K562 (cell line): Measurements from ENCODE around the gene MMP24OS. TPM values are rescaled to one million over a fixed set of nuclear protein-coding genes. Genes with fewer than 3 reads are reported as not detected.

ENCODE experiments used
- CXXC5 ChIP-seq: fragments of 250-450 bp; sonication (Bioruptor Pico); IDR thresholded peaks from 2 replicates; pipeline ENCODE4 v1.8.0; 2022; ENCODE audit warnings: inconsistent platforms, mild to moderate bottlenecking, moderate library complexity
- E2F1 ChIP-seq: sonication (generic); formaldehyde crosslinking; IDR thresholded peaks from 2 replicates; pipeline ENCODE4 v1.8.1; 2023; ENCODE audit warnings: mild to moderate bottlenecking, missing genetic modification reagents, moderate library complexity
- ELK3 ChIP-seq: fragments of 450-650 bp; formaldehyde crosslinking; IDR thresholded peaks from 2 replicates; pipeline ENCODE4 v1.4.0; 2020; ENCODE audit warnings: mild to moderate bottlenecking
- ERF ChIP-seq: fragments of 450-650 bp; formaldehyde crosslinking; IDR thresholded peaks from 2 replicates; pipeline ENCODE4 v1.4.0; 2020; ENCODE audit warnings: mild to moderate bottlenecking, mixed read lengths
- EZH2 ChIP-seq: IDR thresholded peaks from 2 replicates; pipeline ENCODE4 v1.6.1; 2012; ENCODE audit warnings: low read depth, mild to moderate bottlenecking, inconsistent platforms, low read length, borderline replicate concordance
- FOXJ2 ChIP-seq: fragments of 200-800 bp; sonication (Bioruptor generic); IDR thresholded peaks from 2 replicates; pipeline ENCODE4 v1.6.1; 2016; ENCODE audit warnings: missing genetic modification characterization, missing compliant biosample characterization
- KDM5B ChIP-seq: fragments of 200-600 bp; sonication (generic); IDR thresholded peaks from 2 replicates; pipeline ENCODE4 v1.6.1; 2012; ENCODE audit warnings: low read depth, mild to moderate bottlenecking, moderate library complexity, low read length, control low read depth, inconsistent platforms; ENCODE audit not compliant: insufficient replicate concordance
- MAFG ChIP-seq: fragments of 450-650 bp; conservative IDR thresholded peaks from 2 replicates; pipeline ENCODE4 v1.6.1; 2016; ENCODE audit warnings: missing genetic modification characterization, missing compliant biosample characterization
- MAFK ChIP-seq: IDR thresholded peaks from 2 replicates; pipeline ENCODE4 v1.6.1; 2011; ENCODE audit warnings: low read length, improper control_type of control experiment
- MEIS2 ChIP-seq: fragments of 450-650 bp; IDR thresholded peaks from 2 replicates; pipeline ENCODE4 v1.6.1; 2014; ENCODE audit warnings: mild to moderate bottlenecking; ENCODE audit not compliant: partially characterized antibody
- NBN ChIP-seq: fragments of 450-650 bp; IDR thresholded peaks from 2 replicates; pipeline ENCODE4 v1.6.1; 2016; ENCODE audit warnings: low read depth, mild to moderate bottlenecking
- NCOA1 ChIP-seq: fragments of 450-650 bp; IDR thresholded peaks from 2 replicates; pipeline ENCODE4 v1.6.1; 2016; ENCODE audit warnings: low read depth
- NFE2 ChIP-seq: IDR thresholded peaks from 2 replicates; pipeline ENCODE4 v1.6.1; 2014; ENCODE audit warnings: antibody characterized with exemption, low read depth
- NR2C2 ChIP-seq, 2 experiments: fragments of 200-800 bp in 1 of 2; sonication (Bioruptor generic) in 1 of 2; sonication (generic) in 1 of 2; formaldehyde crosslinking in 1 of 2; IDR thresholded peaks; 2 replicates each; pipeline versions ENCODE4 v1.6.1 to v1.8.0; 2016 to 2022; ENCODE audit warnings: mild to moderate bottlenecking in 1 of 2, missing compliant biosample characterization in 1 of 2, missing genetic modification characterization in 1 of 2, missing genetic modification reagents in 1 of 2
- PHF8 ChIP-seq: fragments of 200-600 bp; sonication (generic); IDR thresholded peaks from 2 replicates; pipeline ENCODE4 v1.6.1; 2012; ENCODE audit warnings: mixed run types, mild to moderate bottlenecking, inconsistent platforms, low read length, moderate library complexity, borderline replicate concordance
- POLR2G ChIP-seq: fragments of 200-400 bp; formaldehyde crosslinking; IDR thresholded peaks from 2 replicates; pipeline ENCODE4 v1.6.1; 2017; ENCODE audit warnings: low read depth, mild to moderate bottlenecking, antibody characterized with exemption, low read length, moderate library complexity
- SAFB2 ChIP-seq: fragments of 200-400 bp; formaldehyde crosslinking; IDR thresholded peaks from 2 replicates; pipeline ENCODE4 v1.6.1; 2018; ENCODE audit warnings: borderline replicate concordance, low read length, low read depth, moderate library complexity; ENCODE audit not compliant: severe bottlenecking
- USF1 ChIP-seq: sonication (generic); formaldehyde crosslinking; IDR thresholded peaks from 2 replicates; pipeline ENCODE4 v1.9.0; 2022; ENCODE audit warnings: mild to moderate bottlenecking, missing genetic modification reagents
- YBX1 ChIP-seq: fragments of 450-650 bp; IDR thresholded peaks from 2 replicates; pipeline ENCODE4 v1.7.1; 2016; ENCODE audit warnings: mild to moderate bottlenecking
- ZEB2 ChIP-seq: fragments of 450-650 bp; IDR thresholded peaks from 2 replicates; pipeline ENCODE4 v1.6.1; 2016
- ZNF512 ChIP-seq: IDR thresholded peaks from 2 replicates; pipeline ENCODE4 v1.6.1; 2016; ENCODE audit warnings: missing genetic modification characterization, missing compliant biosample characterization
- ZNF764 ChIP-seq: fragments of 250-450 bp; sonication (Bioruptor Pico); IDR thresholded peaks from 2 replicates; pipeline ENCODE4 v1.4.0; 2020; ENCODE audit warnings: low read depth, mild to moderate bottlenecking, moderate library complexity
- polyA plus RNA-seq, 8 experiments: library from polyadenylated mRNA; depleted of rRNA in 4 of 8; stranded (reverse) in 5 of 8; unstranded in 3 of 8; fragments of >200 nt; fragmentation: Nextera tagmentation in 2 of 8; fragmentation: Illumina TruSeq in 1 of 8; extraction: Ambion mirVana in 2 of 8; extraction: Trizol in 1 of 8; gene quantifications; 2 replicates each; pipeline versions ENCODE4 v1.2.1 to v1.2.3, GENCODE V29; 2011 to 2014; ENCODE audit warnings: inconsistent platforms in 1 of 8, missing spikeins in 1 of 8
- total RNA-seq, 7 experiments: library from RNA; depleted of rRNA in 6 of 7; stranded (reverse); fragments of >200 nt in 6 of 7; fragmentation: Illumina TruSeq in 2 of 7; extraction: Trizol in 2 of 7; gene quantifications; 2 replicates each; pipeline versions ENCODE4 v1.2.1 to v1.2.3, GENCODE V29; 2011 to 2021; ENCODE audit warnings: low replicate concordance in 1 of 7
- TF ChIP-seq, protein P1 (sequence below): sonication (generic); formaldehyde crosslinking; IDR thresholded peaks from 2 replicates; pipeline ENCODE4 v1.5.0; 2020; ENCODE audit warnings: missing genetic modification reagents

The MMP24OS gene
- total and polyA plus RNA-seq, 9 of the 15 experiments (the other 6 are each of a cell fraction or from before 2014, with no cell fraction given), result 0.92 to 41.5 (median 11.4) TPM

DNA sequence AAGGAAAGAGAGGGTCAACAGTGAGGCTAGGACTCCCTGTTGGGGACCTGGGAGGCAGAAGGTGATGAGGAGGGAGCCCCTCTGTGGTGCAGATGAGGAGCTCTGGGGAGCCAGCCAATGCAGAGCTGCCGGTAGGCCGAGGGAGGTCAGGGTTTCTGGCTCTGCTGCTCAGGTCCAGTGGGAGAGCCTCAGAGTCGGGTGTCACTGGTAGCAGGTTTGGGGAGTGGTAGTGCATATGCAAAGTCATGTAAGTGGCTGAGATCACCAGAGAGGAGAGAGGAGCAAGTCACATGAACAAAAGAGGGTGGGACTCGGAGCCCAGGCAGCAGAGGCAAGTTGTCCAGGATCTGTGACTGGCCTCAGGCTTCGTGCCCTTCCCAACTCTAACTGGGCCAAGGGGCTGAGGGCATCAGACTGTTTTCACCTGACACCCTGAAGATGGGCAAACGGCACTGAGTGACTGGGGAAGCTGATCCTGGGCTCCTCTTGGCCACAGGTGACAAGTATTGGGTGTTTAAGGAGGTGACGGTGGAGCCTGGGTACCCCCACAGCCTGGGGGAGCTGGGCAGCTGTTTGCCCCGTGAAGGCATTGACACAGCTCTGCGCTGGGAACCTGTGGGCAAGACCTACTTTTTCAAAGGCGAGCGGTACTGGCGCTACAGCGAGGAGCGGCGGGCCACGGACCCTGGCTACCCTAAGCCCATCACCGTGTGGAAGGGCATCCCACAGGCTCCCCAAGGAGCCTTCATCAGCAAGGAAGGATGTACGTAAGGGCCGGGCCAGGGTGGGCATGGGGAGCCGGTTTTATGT lies 6.6 kb downstream of the MMP24OS start (continued):
- TF ChIP-seq ZNF764 (CRISPR knock-in tag), result no peak
- no peak for TF ChIP-seq ERF
- TF ChIP-seq USF1, result peak; percentile 83
- TF ChIP-seq PHF8, result peak; percentile 41; the same call in 1 of the 2 replicates
- TF ChIP-seq, protein P1, sequence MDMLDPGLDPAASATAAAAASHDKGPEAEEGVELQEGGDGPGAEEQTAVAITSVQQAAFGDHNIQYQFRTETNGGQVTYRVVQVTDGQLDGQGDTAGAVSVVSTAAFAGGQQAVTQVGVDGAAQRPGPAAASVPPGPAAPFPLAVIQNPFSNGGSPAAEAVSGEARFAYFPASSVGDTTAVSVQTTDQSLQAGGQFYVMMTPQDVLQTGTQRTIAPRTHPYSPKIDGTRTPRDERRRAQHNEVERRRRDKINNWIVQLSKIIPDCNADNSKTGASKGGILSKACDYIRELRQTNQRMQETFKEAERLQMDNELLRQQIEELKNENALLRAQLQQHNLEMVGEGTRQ (CRISPR knock-in tag), result peak; percentile 62
- TF ChIP-seq EZH2, result no peak
- 0 out of 2 replicates have a peak, but pooled peaks have one; percentile 10 for TF ChIP-seq CXXC5 (CRISPR knock-in tag)
- no peak for TF ChIP-seq NBN
- TF ChIP-seq YBX1, result no peak
- peak; percentile 65 for TF ChIP-seq MAFK
- peak; percentile 61 for TF ChIP-seq KDM5B
- TF ChIP-seq MEIS2, result peak; percentile 9
- TF ChIP-seq E2F1, result no peak
- no peak for TF ChIP-seq ELK3
- no peak for TF ChIP-seq NR2C2 (CRISPR knock-in tag; IDR thresholded peaks at IDR 0.05)
- 0 out of 2 replicates have a peak, but pooled peaks have one; percentile 49 for TF ChIP-seq NR2C2 (tag; IDR thresholded peaks at IDR 0.05)
- no peak for TF ChIP-seq NCOA1
- no peak for TF ChIP-seq ZNF512 (tag)
- no peak for TF ChIP-seq ZEB2
- peak; percentile 82 for TF ChIP-seq NFE2
- TF ChIP-seq SAFB2, result no peak
- TF ChIP-seq POLR2G, result peak; percentile 42; the same call in 1 of the 2 replicates
- TF ChIP-seq FOXJ2 (tag), result no peak
- peak; percentile 76 for TF ChIP-seq MAFG (tag)
